ENCODE results near the gene LGALS7. TPM values are rescaled to one million over a fixed set of nuclear protein-coding genes. Genes with fewer than 3 reads are reported as not detected.

The LGALS7 gene
- total RNA-seq, 1 experiment from 2014 or later, result 2.1 TPM

- POLR2A ChIA-PET (ENCODE audit: unreplicated experiment), result no interaction called here
Measured at GRCh38 chr19:38744874-38745273, 28.4 kb downstream of the LGALS7 start.

GRCh38 chr19:38744298-38744681 lies 29.0 kb downstream of the LGALS7 start, which contains the start of gene CAPN12:
Gene CAPN12, minus strand, starts transcription at chr19:38744474. Its CDS starts 309 bp downstream, at chr19:38744165.
- Histone ChIP-seq H3K9me2 (ENCODE audit: insufficient read depth) (no peaks in the 10 kb centered on the region), H3F3A (ENCODE audit: insufficient read depth, low read depth) (peaks cover 5% of the 10 kb centered on the region; the same call in 1 of the 2 replicates), H3K79me2 (ENCODE audit: low read depth) (no peaks in the 10 kb centered on the region), H3K9me3 (ENCODE audit: insufficient read depth, low read depth) (no peaks in the 10 kb centered on the region), H2AFZ (no peak within 1 kb of the TSS), H3K4me1 (replicated peaks; ENCODE audit: insufficient read depth) (no peaks in the 10 kb centered on the region), H3K27ac (no peak within 1 kb of the TSS), H3K36me3 (ENCODE audit: low read depth) (no peaks in the 10 kb centered on the region), H3K4me2 (no peak within 1 kb of the TSS), H3K27me3 (ENCODE audit: insufficient read depth, low read depth) (no peaks in the 10 kb centered on the region), H3K4me3 (no peak within 1 kb of the TSS), H4K20me1 (ENCODE audit: insufficient read depth) (no peaks in the 10 kb centered on the region)
- ChIA-PET POLR2A (ENCODE audit: unreplicated experiment) (no interaction called here), CTCF (no interaction called here)
- no peak for TF ChIP-seq EZH2 (IDR thresholded peaks at IDR 0.05; ENCODE audit: low read depth)
- TF ChIP-seq, protein P1, sequence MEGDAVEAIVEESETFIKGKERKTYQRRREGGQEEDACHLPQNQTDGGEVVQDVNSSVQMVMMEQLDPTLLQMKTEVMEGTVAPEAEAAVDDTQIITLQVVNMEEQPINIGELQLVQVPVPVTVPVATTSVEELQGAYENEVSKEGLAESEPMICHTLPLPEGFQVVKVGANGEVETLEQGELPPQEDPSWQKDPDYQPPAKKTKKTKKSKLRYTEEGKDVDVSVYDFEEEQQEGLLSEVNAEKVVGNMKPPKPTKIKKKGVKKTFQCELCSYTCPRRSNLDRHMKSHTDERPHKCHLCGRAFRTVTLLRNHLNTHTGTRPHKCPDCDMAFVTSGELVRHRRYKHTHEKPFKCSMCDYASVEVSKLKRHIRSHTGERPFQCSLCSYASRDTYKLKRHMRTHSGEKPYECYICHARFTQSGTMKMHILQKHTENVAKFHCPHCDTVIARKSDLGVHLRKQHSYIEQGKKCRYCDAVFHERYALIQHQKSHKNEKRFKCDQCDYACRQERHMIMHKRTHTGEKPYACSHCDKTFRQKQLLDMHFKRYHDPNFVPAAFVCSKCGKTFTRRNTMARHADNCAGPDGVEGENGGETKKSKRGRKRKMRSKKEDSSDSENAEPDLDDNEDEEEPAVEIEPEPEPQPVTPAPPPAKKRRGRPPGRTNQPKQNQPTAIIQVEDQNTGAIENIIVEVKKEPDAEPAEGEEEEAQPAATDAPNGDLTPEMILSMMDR (conservative IDR thresholded peaks at IDR 0.05), result no peak
- intact Hi-C loops (cut with micrococcal nuclease; ENCODE audit: unreplicated experiment), result no loop called here
- BruUV-seq (replicated peaks), result no TSS peak
- no peak for DNase-seq

More at GRCh38 chr19:38744874-38745273, 28.4 kb downstream of the LGALS7 start:
- H3K4me1 ChIP-seq (replicated peaks; ENCODE audit: insufficient read depth), result no peaks in the 10 kb centered on the region
- DNase-seq, result no peak
- H3K9me3 ChIP-seq (ENCODE audit: insufficient read depth, low read depth), result no peaks in the 10 kb centered on the region
- intact Hi-C loops (cut with micrococcal nuclease; ENCODE audit: unreplicated experiment), result no loop called here
- H3K36me3 ChIP-seq (ENCODE audit: low read depth), result no peaks in the 10 kb centered on the region
- no peak overlapping the region for H3K4me2 ChIP-seq
- TF ChIP-seq, protein P1 (conservative IDR thresholded peaks at IDR 0.05), result no peak
- no peak for TF ChIP-seq EZH2 (IDR thresholded peaks at IDR 0.05; ENCODE audit: low read depth)
- no peaks in the 10 kb centered on the region for H3K79me2 ChIP-seq (ENCODE audit: low read depth)
- no TSS peak for BruUV-seq (replicated peaks)
- H4K20me1 ChIP-seq (ENCODE audit: insufficient read depth), result no peaks in the 10 kb centered on the region
- no peaks in the 10 kb centered on the region for H3K27me3 ChIP-seq (ENCODE audit: insufficient read depth, low read depth)
- H3K9me2 ChIP-seq (ENCODE audit: insufficient read depth), result no peaks in the 10 kb centered on the region
- no peak overlapping the region for H3K27ac ChIP-seq
- no peak overlapping the region for H3K4me3 ChIP-seq
- CTCF ChIA-PET, result no interaction called here
- no peak overlapping the region for H2AFZ ChIP-seq
- peaks cover 5% of the 10 kb centered on the region; the same call in 1 of the 2 replicates for H3F3A ChIP-seq (ENCODE audit: insufficient read depth, low read depth)

- H3K4me2 ChIP-seq, result no peak overlapping the region
- DNase-seq, result no peak
- peaks cover 5% of the 10 kb centered on the region; the same call in 1 of the 2 replicates for H3F3A ChIP-seq (ENCODE audit: insufficient read depth, low read depth)
- no peaks in the 10 kb centered on the region for H3K9me2 ChIP-seq (ENCODE audit: insufficient read depth)
- TF ChIP-seq, protein P1 (conservative IDR thresholded peaks at IDR 0.05), result no peak
- no peak for TF ChIP-seq EZH2 (IDR thresholded peaks at IDR 0.05; ENCODE audit: low read depth)
- no peak overlapping the region for H2AFZ ChIP-seq
- intact Hi-C loops (cut with micrococcal nuclease; ENCODE audit: unreplicated experiment), result no loop called here
- no peaks in the 10 kb centered on the region for H4K20me1 ChIP-seq (ENCODE audit: insufficient read depth)
- ChIA-PET CTCF (no interaction called here), POLR2A (ENCODE audit: unreplicated experiment) (interaction anchor here (0.5 kb wide), 1 partner anchor 389 kb away, joined by 3 read pairs; no protein-coding TSS in a partner anchor)
- H3K9me3 ChIP-seq (ENCODE audit: insufficient read depth, low read depth), result no peaks in the 10 kb centered on the region
- H3K4me1 ChIP-seq (replicated peaks; ENCODE audit: insufficient read depth), result no peaks in the 10 kb centered on the region
- no peaks in the 10 kb centered on the region for H3K79me2 ChIP-seq (ENCODE audit: low read depth)
- H3K36me3 ChIP-seq (ENCODE audit: low read depth), result no peaks in the 10 kb centered on the region
- H3K27me3 ChIP-seq (ENCODE audit: insufficient read depth, low read depth), result no peaks in the 10 kb centered on the region
- no peak overlapping the region for H3K27ac ChIP-seq
- BruUV-seq (replicated peaks), result no TSS peak
- no peak overlapping the region for H3K4me3 ChIP-seq
Measured at GRCh38 chr19:38743394-38744297, 29.7 kb downstream of the LGALS7 start.
